Heart left ventricle (tissue), 16 donors: ENCODE results near the gene CDK18. TPM values are rescaled to one million over a fixed set of nuclear protein-coding genes. Genes with fewer than 3 reads are reported as not detected.

Experiments
- ATAC-seq, 4 donors: fragments of 200-7000 bp; cut with Tn5 transposase; one replicate each; pipeline ENCODE4 v1.9.1; 2020 to 2022; ENCODE audit warnings: moderate library complexity in 4 of 4, mild to moderate bottlenecking in 3 of 4, moderate number of reproducible peaks in 1 of 4
- DNase-seq, 5 donors: peaks; one replicate each; pipeline ENCODE4 v3.0.0-alpha.2; 2020
- H3K27ac ChIP-seq, 12 donors: fragments of 200-600 bp; sonication (generic) in 4 of 12; one replicate each; pipeline versions ENCODE4 v1.5.0 to v1.8.0; 2016 to 2022; ENCODE audit warnings: mild to moderate bottlenecking in 2 of 12
- H3K27me3 ChIP-seq, 9 donors: fragments of 200-600 bp; sonication (generic) in 2 of 9; one replicate each; pipeline versions ENCODE4 v1.5.1 to v1.8.0; 2016 to 2022; ENCODE audit warnings: mild to moderate bottlenecking in 3 of 9
- H3K36me3 ChIP-seq, 9 donors: fragments of 200-600 bp; sonication (generic) in 2 of 9; one replicate each; pipeline versions ENCODE4 v1.5.0 to v1.8.0; 2018 to 2022; ENCODE audit warnings: mild to moderate bottlenecking in 2 of 9
- H3K4me1 ChIP-seq, 12 donors: fragments of 200-600 bp; sonication (generic) in 4 of 12; one replicate each; pipeline versions ENCODE4 v1.5.0 to v1.8.0; 2016 to 2022; ENCODE audit warnings: mild to moderate bottlenecking in 3 of 12
- H3K4me3 ChIP-seq, 12 donors: fragments of 200-600 bp; sonication (generic) in 4 of 12; one replicate each; pipeline versions ENCODE4 v1.5.0 to v1.8.0; 2017 to 2022; ENCODE audit warnings: mild to moderate bottlenecking in 9 of 12, moderate library complexity in 4 of 12
- H3K9me3 ChIP-seq, 12 donors: fragments of 200-600 bp; sonication (generic) in 4 of 12; one replicate each; pipeline versions ENCODE4 v1.5.0 to v1.8.0; 2016 to 2022; ENCODE audit warnings: mild to moderate bottlenecking in 1 of 12
- CTCF ChIP-seq, 12 donors: fragments of 200-600 bp; sonication (generic) in 4 of 12; IDR thresholded peaks; one replicate each; pipeline versions ENCODE4 v1.5.0 to v1.8.0; 2018 to 2022; ENCODE audit warnings: antibody characterized with exemption in 12 of 12, mild to moderate bottlenecking in 5 of 12
- POLR2A ChIP-seq, 2 donors: fragments of 450-650 bp; IDR thresholded peaks; one replicate each; pipeline ENCODE4 v1.6.1; 2017; ENCODE audit warnings: antibody characterized with exemption in 2 of 2, mild to moderate bottlenecking in 2 of 2, moderate library complexity in 2 of 2
- WGBS, 4 donors: extraction: QIAGEN DNeasy Blood & Tissue Kit in 2 of 4; methylation state at CpG; one replicate each; pipeline versions ENCODE4 v1.1.5 to v1.1.7; 2013 to 2018; 5-methylcytosine and 5-hydroxymethylcytosine counted together
- intact Hi-C, 10 donors: fragments of 100-400 bp; cut with DNase I; formaldehyde crosslinking; loops; one replicate each; pipeline versions ENCODE4 v1.11.1 to v1.14.2; 2022
- polyA plus RNA-seq, 2 donors: library from polyadenylated mRNA; stranded (reverse); fragments of 200-250 nt; gene quantifications; one replicate each; pipeline ENCODE4 v1.2.3, GENCODE V29; 2013
- total RNA-seq, 9 donors: library from RNA; depleted of rRNA in 2 of 9; stranded (reverse); fragments of >200 nt in 2 of 9; fragmentation: NEBNext Ultra II Directional in 3 of 9; extraction: Animal tissue kit (Norgen Biotek cat#: 25700) in 3 of 9; gene quantifications; one replicate each; pipeline versions ENCODE4 v1.1.0 to v1.2.4, GENCODE V29; 2016 to 2023
- donor health status: ischemic (EF 13 %, LVEDD 7.1; RV severe dilation, severe dysfunction).
- donor health status: healthy with polysubstance abuse.
- donor health status: DM: no; HTN: yes; CAD: no.
- donor health status: DM: no; HTN: no; CAD: no.
- donor health status: ischemic (EF 25% LVEDD 6.9; RV normal size, moderate dysfunction).
- donor health status: ischemic (EF 25% LVEDD 5.7; RV mildly dilated, moderate dysfunction).
- donor health status: healthy.
- donor health status: DM: yes; HTN: yes; CAD: no.
- donor health status: ischemic (EF 35%, LVEDD 5.7; RV mildly dilated, moderate dysfunction).
- donor health status: nonischemic (EF 11% LVEDD 7.7; RV severe dilation, severe dysfunction).
- donor health status: DM: yes; HTN: yes; CAD: no.
- donor health status: PGD.
- donor health status: ischemic (EF 29% LVEDD 5.4; RV normal size, mild dysfunction).
- donor health status: nonischemic (EF 23%, LVEDD 6.1; RV moderate dilation, normal function).

Gene CDK18
- total and polyA plus RNA-seq, 11 donors: 62.5 to 198 (median 141) TPM

GRCh38 chr1:205505076-205505729, 734 bp downstream of the CDK18 start:
- no peaks in the 10 kb centered on the region for H3K9me3 ChIP-seq
- peak in 1 of 5 donors; percentile 52 for DNase-seq
- 0 to 11% (median 6%) methylated on average over 10 to 18 of the region's 18 CpGs for WGBS, 4 donors
- TF ChIP-seq CTCF (IDR thresholded peaks at IDR 0.05) (peak in 4 of 12 donors; percentile 13 to 28 (median 21)), POLR2A (IDR thresholded peaks at IDR 0.05) (no peak)
- H3K4me1 ChIP-seq: peaks cover 0 to 56% (median 32%) of the 10 kb centered on the region in 12 donors
- peak overlapping the region; percentile 68 to 94 (median 88) for H3K27ac ChIP-seq
- intact Hi-C loops: no loop called here
- no peaks in the 10 kb centered on the region for H3K27me3 ChIP-seq
- H3K36me3 ChIP-seq: no peaks in the 10 kb centered on the region
- H3K4me3 ChIP-seq: peak overlapping the region; percentile 55 to 82 (median 72)
- ATAC-seq: peak in 2 of 4 donors; percentile 22 to 24

GRCh38 chr1:205505791-205506190, 1.3 kb downstream of the CDK18 start:
- intact Hi-C loops: no loop called here
- H3K4me1 ChIP-seq: peaks cover 0 to 56% (median 30%) of the 10 kb centered on the region in 12 donors

GRCh38 chr1:205506409-205507200, 2.1 kb downstream of the CDK18 start:
- intact Hi-C loops: no loop called here
- Histone ChIP-seq H3K36me3 (no peaks in the 10 kb centered on the region), H3K4me1 (peaks cover 3 to 56% (median 29%) of the 10 kb centered on the region in 12 donors), H3K27ac (peak overlapping the region in 11 of 12 donors; percentile 60 to 94 (median 90)), H3K4me3 (peak overlapping the region in 4 of 12 donors; percentile 71 to 82 (median 73)), H3K27me3 (no peaks in the 10 kb centered on the region), H3K9me3 (no peaks in the 10 kb centered on the region)
- no peak for ATAC-seq
- no peak for DNase-seq
- TF ChIP-seq CTCF (IDR thresholded peaks at IDR 0.05): no peak
- no peak for TF ChIP-seq POLR2A (IDR thresholded peaks at IDR 0.05)
- WGBS, 4 donors: 79 to 92% (median 88%) methylated on average over 14 to 17 of the region's 17 CpGs

More at GRCh38 chr1:205505791-205506190, 1.3 kb downstream of the CDK18 start:
- Histone ChIP-seq H3K27me3 (no peaks in the 10 kb centered on the region), H3K4me3 (peak overlapping the region; percentile 55 to 82 (median 72)), H3K27ac (peak overlapping the region; percentile 68 to 94 (median 88)), H3K9me3 (no peaks in the 10 kb centered on the region), H3K36me3 (no peaks in the 10 kb centered on the region)
- DNase-seq: peak; percentile 75 to 92 (median 84)
- peak; percentile 64 to 84 (median 70) for ATAC-seq
- TF ChIP-seq CTCF (IDR thresholded peaks at IDR 0.05): no peak
- TF ChIP-seq POLR2A (IDR thresholded peaks at IDR 0.05): peak in 1 of 2 donors; percentile 21
- 31 to 46% (median 37%) methylated on average over 13 to 15 of the region's 15 CpGs for WGBS, 4 donors

GRCh38 chr1:205508227-205508714, 3.8 kb downstream of the CDK18 start:
- Histone ChIP-seq H3K27me3 (no peaks in the 10 kb centered on the region), H3K27ac (peak overlapping the region in 3 of 12 donors; percentile 86 to 91 (median 91)), H3K4me1 (peaks cover 8 to 70% (median 45%) of the 10 kb centered on the region in 12 donors), H3K9me3 (no peaks in the 10 kb centered on the region), H3K4me3 (no peak overlapping the region), H3K36me3 (no peaks in the 10 kb centered on the region)
- intact Hi-C loops: no loop called here
- ATAC-seq: no peak
- TF ChIP-seq POLR2A (IDR thresholded peaks at IDR 0.05): no peak
- no peak for TF ChIP-seq CTCF (IDR thresholded peaks at IDR 0.05)
- no peak for DNase-seq
- 79 to 96% (median 83%) methylated on average over 5 of the region's 5 CpGs for WGBS, 4 donors
